GM19193 (cell line): ENCODE results near the gene LYPLA2.

ENCODE experiments used
- POLR2A ChIP-seq: IDR thresholded peaks from 4 replicates; pipeline ENCODE4 v1.6.1; 2011; ENCODE audit not compliant: insufficient read depth, insufficient read length; ENCODE audit errors: extremely low read depth

LYPLA2 gene

GRCh38 chr1:23804183-23804835 is 13.4 kb downstream of the LYPLA2 start:
- TF ChIP-seq POLR2A, result no peak

- TF ChIP-seq POLR2A, result no peak
These were observed 14.1 kb downstream of the LYPLA2 start for GRCh38 chr1:23805025-23805424.

GRCh38 chr1:23806280-23806679 is 15.3 kb downstream of the LYPLA2 start:
- TF ChIP-seq POLR2A, result no peak

- TF ChIP-seq POLR2A, result no peak
These were observed 16.5 kb downstream of the LYPLA2 start for GRCh38 chr1:23807453-23807852.

GRCh38 chr1:23809751-23810171 is 18.8 kb downstream of the LYPLA2 start:
- TF ChIP-seq POLR2A, result no peak

GRCh38 chr1:23810818-23811540 is 20.0 kb downstream of the LYPLA2 start:
- no peak for TF ChIP-seq POLR2A

- no peak for TF ChIP-seq POLR2A
These were observed 23.1 kb downstream of the LYPLA2 start for GRCh38 chr1:23814016-23814415.

- TF ChIP-seq POLR2A, result no peak
These were observed 25.4 kb downstream of the LYPLA2 start for GRCh38 chr1:23816361-23816760.

GRCh38 chr1:23816906-23817305 is 26.0 kb downstream of the LYPLA2 start:
- no peak for TF ChIP-seq POLR2A

GRCh38 chr1:23817633-23818032 is 26.7 kb downstream of the LYPLA2 start:
- no peak for TF ChIP-seq POLR2A

GRCh38 chr1:23823767-23824166 is 32.8 kb downstream of the LYPLA2 start:
- no peak for TF ChIP-seq POLR2A

GRCh38 chr1:23824711-23825075 is 33.7 kb downstream of the LYPLA2 start:
- TF ChIP-seq POLR2A, result no peak

GRCh38 chr1:23825076-23825761 is 34.3 kb downstream of the LYPLA2 start, which contains the start of gene HMGCL:
HMGCL (minus strand) TSS chr1:23825429; CDS start chr1:23825415, 14 bp downstream.
- peak; percentile 96 for TF ChIP-seq POLR2A

- TF ChIP-seq POLR2A, result no peak
These were observed 35.0 kb downstream of the LYPLA2 start for GRCh38 chr1:23825762-23826522.

- no peak for TF ChIP-seq POLR2A
These were observed 36.8 kb downstream of the LYPLA2 start for GRCh38 chr1:23827717-23828116.

- TF ChIP-seq POLR2A, result no peak
These were observed 45.1 kb downstream of the LYPLA2 start for GRCh38 chr1:23836037-23836436.

- TF ChIP-seq POLR2A, result no peak
These were observed 47.0 kb downstream of the LYPLA2 start for GRCh38 chr1:23837908-23838307.
